Eye (tissue), 1 donor: ENCODE results near the gene GRK6.

Experiments used
- DNase-seq: peaks from one replicate; pipeline ENCODE4 v3.0.0-alpha.2; 2015

GRK6 gene

GRCh38 chr5:177427211-177427822 is 841 bp downstream of the GRK6 start:
- peak; percentile 47 for DNase-seq

DNA sequence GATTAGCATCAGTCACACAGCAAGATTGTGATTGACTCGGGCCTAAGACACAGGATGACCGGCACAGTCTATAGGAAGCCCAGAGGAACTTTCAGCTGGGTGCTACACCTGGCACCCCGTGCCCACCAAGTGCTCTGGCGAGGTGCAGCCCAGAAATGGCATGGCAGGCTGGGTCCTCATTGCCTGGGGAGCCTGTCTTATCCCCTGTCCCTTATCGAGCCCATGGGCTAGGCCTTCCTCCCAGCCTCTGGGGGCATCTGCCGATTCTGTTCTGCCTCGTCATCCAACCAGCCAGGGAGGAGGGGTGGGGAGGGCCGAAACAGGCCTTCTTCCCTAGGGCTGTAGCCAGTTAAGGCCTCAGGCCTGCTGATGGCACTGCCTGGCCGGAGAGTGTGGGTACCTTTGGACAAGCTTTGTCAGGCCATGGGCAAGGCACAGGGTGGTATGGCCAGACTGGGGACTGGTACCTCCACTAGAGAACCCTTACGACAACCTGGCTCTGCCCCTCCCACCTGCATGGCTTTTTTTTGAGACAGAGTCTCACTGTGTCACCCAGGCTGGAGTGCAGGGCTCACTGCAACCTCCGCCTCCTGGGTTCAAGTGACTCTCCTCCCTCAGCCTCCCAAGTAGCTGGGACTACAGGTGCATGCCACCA is 1.6 kb downstream of the GRK6 start:
- DNase-seq = no peak

DNA sequence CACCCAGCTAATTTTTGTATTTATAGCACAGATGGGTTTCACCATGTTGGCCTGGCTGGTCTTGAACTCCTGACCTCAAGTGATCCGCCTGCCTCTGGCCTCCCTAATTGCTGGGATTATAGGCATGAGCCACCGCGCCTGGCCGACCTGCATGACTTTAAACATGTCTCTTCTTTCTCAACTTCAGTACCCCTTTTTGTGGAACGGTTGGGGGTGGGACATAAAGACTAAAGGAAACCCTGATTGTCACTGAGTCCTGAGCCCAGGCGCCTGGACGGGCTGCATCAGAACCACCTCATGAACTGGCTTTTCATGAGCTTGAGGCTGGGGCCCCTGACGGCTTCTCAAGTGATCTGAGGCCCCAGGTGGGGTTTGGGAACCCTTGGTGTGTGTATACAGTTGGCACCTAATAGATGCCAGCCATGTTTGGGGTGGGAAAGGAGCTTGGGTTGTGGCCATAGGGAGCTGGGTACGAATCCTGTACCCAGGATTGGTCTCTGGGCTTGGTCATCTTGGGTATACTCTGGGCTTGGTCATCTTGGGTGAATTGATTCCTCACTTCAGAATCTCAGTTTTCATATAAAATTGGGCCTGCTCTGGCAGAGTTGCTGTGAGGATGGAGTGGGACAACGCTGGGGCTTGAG is 2.2 kb downstream of the GRK6 start:
- DNase-seq = no peak

DNA sequence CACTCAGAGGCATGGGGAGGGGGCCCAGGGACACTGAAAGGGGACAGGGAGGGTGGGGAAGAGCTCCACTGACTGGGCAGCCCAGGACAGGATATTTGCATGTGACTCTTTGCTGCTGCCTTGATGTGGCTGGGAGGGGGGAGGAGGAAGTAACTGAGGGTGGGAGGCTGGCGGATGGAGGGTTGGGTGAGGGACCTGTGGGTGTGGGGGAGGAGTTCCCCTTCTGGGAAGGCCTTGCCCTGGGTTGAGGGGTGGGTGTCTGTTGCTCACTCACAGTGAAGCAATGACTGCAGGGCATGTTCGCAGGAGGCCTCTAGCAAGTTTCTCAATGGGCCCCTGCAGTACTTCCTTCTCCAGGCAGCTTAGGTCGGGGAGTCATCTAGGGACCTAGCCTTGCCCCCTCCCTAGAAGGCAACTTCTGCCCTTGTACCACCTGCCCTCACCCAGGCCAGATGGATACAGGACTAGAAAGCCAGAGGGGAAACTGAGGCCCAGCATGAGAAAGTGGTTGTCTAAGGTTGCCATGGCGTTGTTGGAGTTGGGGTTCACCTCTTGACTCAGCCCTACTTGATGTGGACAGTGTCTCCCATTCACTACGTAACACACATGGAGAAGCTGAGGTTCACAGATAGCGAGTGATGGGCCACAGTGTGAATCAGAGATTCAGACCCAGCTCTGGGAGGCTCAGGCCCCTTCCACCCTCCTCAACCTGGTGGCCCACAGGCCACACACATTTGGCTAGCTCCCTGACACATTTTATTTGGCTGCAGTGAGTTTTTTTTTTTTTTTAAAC is 3.0 kb downstream of the GRK6 start:
- DNase-seq = no peak

- no peak for DNase-seq
These were observed 3.9 kb downstream of the GRK6 start for GRCh38 chr5:177430140-177430951.

- no peak for DNase-seq
These were observed 4.5 kb downstream of the GRK6 start for GRCh38 chr5:177430972-177431316.

DNA sequence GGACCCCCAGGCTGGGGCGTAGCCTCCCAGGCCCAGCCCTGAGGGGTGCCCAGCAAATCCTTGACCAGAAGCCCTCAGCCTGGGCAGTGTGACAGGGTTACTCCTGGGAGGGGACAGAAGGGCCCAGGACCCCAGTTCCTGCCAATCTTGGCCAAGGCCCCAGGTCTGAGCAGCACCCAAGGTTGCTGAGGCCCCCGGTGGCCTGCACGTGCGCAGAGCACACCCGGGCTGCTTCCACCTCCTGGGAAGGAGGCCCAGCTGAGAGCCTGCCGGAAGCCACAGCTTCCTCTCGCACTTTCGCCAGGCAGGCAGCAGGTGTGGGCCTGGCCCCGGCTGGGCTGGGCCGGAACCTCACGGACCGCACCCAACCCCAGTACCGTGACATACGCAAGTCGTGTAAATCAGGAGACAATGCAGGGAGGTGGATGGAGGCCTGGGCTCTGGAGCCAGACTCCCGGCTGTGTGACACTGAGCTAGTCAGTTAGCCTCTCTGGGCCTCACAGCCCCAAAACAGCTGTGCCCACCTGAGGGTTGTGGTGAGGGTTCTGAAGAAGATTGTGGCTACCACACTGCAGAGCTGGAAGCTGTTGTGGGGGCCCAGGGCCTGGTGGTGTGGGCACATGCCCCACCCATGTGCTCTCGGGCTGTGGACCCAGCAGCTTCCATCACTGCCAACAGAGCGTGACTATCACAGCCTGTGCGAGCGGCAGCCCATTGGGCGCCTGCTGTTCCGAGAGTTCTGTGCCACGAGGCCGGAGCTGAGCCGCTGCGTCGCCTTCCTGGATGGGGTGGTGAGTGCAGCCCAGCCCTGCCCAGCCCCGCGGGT is 5.1 kb downstream of the GRK6 start:
- DNase-seq = no peak

DNA sequence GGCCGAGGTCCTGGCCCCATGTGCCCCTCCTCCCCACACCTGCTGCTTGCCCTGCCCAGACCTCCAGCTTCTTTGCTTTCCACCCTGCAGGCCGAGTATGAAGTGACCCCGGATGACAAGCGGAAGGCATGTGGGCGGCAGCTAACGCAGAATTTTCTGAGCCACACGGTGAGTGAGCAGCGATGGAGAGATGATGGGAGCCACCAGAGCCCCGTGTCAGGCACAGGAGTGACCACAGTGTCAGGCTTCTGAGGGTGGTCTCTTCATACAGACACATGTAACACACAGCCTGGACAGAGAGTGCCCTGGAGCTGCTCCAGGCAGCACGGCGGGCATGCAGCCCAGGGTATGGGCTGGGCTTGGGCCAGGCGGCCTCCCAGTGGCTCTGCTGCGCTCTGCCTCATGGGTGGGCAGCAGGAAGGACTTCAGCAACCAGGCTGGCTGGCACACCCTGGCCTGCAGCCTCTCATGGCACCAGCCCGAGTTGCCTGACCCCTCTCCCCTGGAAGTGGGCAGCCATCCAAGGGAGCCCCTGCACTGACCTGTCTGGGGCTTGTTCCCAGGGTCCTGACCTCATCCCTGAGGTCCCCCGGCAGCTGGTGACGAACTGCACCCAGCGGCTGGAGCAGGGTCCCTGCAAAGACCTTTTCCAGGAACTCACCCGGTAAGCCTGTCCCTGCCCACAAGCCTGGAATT is 5.8 kb downstream of the GRK6 start:
- no peak for DNase-seq

- no peak for DNase-seq
These were observed 6.6 kb downstream of the GRK6 start for GRCh38 chr5:177432839-177433657.

DNA sequence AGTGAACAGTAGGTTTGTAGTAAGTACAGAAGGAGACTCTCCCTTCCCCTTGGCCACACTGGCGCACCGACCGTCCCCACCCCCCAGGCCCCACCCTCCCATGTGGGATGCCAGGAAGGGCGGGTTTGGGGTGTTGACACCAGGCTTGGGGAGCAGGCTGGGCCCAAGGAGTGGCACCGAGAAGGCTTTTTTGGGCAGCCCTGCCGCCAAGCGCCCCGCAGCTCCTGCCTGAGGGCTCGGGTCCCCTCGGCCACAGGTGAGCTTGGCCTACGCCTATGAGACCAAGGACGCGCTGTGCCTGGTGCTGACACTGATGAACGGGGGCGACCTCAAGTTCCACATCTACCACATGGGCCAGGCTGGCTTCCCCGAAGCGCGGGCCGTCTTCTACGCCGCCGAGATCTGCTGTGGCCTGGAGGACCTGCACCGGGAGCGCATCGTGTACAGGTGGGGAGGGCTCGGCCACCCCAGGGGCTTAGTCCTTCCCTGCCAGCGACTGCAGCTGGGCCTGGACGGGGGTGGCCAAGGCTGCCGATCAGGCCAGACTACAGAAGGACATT is 7.3 kb downstream of the GRK6 start:
- DNase-seq = no peak

DNA sequence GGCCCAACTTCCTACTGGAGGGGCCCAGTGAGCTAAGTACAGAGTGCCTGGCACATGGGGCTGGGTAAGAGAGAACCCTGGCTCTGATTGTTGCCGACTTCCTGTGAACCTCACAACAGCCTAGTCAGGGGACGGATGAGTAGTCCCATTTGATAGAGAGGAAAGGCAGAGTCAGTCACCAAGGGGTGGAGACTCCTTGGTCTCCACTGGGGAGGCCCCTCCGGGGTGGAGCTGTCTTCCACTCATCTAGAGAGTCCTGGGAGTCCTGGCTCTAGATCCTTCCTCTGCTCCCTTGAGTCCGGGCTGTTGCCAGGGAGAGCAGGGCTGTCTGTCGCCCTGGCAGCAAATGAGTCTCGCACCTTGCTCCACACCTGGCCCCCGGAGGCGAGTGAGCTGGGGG is 8.0 kb downstream of the GRK6 start:
- DNase-seq = no peak

GRCh38 chr5:177434942-177435738 is 8.7 kb downstream of the GRK6 start:
- DNase-seq = no peak

DNA sequence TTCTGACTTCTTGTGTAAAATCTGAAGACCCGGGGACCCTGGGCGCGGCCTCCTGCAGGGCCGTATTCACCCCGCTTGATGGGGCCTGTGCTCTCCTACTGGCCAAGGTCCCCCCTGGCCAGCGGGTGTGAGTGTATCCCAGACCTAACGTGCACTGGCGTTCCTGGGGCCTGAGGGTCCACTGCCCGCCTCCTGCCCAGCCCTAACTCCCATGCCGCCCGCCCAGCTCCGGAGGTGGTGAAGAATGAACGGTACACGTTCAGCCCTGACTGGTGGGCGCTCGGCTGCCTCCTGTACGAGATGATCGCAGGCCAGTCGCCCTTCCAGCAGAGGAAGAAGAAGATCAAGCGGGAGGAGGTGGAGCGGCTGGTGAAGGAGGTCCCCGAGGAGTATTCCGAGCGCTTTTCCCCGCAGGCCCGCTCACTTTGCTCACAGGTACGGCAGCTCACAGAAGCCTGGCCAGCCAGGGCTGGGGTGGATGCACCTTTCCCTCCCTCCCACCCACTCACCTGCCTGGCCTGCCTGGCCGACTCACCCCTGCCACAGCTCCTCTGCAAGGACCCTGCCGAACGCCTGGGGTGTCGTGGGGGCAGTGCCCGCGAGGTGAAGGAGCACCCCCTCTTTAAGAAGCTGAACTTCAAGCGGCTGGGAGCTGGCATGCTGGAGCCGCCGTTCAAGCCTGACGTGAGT is 9.5 kb downstream of the GRK6 start:
- DNase-seq = no peak

DNA sequence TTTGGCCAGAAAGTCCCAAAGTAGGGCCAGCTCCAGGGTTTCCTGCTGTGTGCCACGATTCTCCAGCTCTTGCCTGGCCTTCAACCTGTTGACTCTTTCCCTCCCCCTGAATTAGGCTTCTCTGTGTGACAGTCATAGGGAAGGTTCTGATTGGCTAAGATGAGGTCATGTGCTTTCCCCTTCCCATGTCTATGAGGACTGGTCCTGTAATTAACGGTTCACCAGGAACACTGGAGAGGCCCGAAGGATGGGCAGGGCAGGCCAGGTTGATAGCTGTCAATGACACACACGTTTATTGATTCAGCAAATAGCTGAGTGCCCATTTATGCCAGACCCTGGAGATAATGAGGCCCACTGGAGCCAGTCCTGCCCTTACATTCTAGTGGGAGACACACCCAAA is 11.1 kb downstream of the GRK6 start:
- DNase-seq = no peak

GRCh38 chr5:177438468-177438867 is 12.0 kb downstream of the GRK6 start:
- DNase-seq = no peak

DNA sequence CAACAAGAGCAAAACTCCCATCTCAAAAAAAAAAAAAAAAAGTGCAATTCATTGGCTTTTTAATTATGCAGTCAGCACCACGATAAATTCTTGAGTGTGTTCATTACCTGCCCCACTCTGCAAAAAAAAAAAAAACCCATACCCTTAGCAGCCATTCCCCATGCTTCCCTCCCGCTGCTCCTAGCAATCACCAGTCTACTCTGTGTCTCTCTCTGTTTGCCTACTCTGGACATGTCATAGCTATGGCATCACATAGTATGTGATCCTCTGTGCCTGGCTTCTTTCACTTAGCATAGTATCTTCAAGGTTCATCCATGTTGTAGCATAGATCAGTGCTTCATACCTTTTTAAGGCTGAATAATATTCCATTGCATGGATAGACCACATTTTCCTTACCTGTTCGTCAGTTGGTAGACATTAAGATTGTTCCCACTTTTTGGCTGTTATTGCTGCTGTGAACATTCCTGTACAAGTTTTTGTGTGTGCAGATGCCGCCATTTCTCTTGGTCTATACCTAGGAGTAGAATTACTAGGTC is 13.1 kb downstream of the GRK6 start:
- no peak for DNase-seq

DNA sequence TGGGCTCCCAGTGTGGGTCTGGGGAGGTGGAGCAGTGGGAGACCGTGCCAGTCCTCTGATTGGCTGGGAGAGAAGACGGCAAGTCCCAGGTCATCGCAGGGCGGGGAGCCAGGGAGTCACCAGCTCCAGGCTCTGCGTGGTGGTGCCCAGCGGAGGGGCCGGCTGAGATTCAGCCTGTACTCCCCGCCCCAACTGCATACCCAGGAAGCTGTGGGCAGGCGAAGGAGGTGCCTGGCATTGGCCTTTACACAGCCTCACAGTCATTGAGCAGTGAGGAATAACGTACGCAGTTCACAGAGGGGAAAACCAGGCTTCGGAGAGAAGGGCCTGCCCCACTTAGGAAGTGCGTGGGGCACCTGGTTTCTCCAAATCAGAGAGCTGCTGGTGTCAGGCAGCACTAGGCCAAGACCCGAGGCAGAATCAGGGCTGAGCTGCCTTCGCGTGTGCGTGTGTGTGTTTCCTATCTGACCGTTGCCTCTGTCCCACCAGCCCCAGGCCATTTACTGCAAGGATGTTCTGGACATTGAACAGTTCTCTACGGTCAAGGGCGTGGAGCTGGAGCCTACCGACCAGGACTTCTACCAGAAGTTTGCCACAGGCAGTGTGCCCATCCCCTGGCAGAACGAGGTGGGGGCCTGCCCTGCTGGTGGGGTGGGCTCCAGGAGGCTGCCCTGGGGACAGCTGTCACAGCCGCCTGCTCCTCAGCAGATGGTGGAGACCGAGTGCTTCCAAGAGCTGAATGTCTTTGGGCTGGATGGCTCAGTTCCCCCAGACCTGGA is 13.9 kb downstream of the GRK6 start:
- no peak for DNase-seq
